HG02884 (cell line): ENCODE data around the gene IER5.
"Not testable (repeated sequence)": the region's sequence is repeated elsewhere in the genome, so short reads cannot be mapped to it uniquely, and the experiment has no call there.

Experiments used
- ATAC-seq: cut with Tn5 transposase; IDR thresholded peaks from one replicate; pipeline ENCODE4 v1.9.1; 2021; ENCODE audit warnings: mild to moderate bottlenecking, moderate library complexity; ENCODE audit not compliant: unreplicated experiment

Gene IER5

DNA sequence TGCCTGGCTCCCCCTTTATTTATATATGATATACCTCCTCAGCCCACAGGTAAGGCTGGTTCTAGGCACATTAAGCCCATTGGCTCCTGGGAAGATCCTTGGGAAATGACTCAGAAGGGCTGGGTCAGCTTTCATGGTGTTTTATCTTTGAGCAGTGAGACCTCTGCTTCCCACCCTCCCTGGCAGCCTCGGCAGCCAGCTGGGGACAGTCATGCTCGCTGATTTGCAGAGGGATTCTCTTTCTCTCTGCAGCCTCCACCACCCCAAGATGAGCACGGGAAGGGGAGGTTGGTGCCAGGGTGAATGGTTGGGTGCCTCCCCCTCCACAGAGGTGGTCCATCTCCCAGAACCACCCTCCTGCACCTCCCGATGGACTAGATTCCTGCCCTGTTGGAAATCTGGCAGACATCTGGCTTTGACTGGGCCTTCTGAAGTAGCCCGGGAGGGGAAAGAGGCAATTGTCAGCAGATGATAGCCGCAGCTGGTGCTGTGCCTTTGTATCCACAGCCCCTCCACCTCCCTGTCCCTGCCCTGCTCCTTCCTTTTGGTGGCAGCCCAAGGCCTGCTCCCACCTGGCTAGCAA, 24.6 kb downstream of the IER5 start:
- no peak for ATAC-seq

GRCh38 chr1:181114574-181115367, 26.3 kb downstream of the IER5 start:
- ATAC-seq, result no peak

DNA sequence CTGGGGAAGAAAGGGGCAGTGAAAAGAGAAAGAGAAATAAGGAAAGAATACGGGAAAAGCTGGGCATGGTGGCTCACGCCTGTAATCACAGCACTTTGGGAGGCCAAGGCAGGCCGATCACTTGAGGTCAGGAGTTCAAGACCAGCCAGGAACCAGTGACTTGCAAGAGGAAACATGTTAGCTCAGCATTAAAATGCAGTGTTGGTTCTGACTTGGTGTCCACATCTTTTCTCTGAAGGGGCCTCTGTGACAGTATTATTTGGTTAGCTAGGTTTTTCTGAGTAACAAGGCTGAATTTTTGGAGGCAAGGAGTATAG, 26.8 kb downstream of the IER5 start:
- ATAC-seq, result no peak

DNA sequence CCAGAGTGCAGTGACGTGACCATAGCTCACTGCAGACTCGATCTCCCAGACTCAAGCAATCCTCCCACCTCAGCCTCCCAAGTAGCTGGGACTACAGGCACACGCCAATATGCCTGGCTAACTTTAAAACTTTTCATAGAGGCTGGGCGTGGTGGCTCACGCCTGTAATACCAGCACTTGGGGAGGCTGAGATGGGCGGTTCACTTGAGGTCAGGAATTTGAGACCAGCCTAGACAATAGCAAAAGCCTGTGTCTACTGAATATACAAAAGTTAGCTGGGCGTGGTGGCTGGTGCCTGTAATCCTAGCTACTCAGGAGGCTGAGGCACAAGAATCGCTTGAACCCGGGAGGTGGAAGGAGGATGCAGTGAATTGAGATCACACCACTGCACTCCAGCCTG, 27.5 kb downstream of the IER5 start:
- ATAC-seq, result not testable (repeated sequence)

DNA sequence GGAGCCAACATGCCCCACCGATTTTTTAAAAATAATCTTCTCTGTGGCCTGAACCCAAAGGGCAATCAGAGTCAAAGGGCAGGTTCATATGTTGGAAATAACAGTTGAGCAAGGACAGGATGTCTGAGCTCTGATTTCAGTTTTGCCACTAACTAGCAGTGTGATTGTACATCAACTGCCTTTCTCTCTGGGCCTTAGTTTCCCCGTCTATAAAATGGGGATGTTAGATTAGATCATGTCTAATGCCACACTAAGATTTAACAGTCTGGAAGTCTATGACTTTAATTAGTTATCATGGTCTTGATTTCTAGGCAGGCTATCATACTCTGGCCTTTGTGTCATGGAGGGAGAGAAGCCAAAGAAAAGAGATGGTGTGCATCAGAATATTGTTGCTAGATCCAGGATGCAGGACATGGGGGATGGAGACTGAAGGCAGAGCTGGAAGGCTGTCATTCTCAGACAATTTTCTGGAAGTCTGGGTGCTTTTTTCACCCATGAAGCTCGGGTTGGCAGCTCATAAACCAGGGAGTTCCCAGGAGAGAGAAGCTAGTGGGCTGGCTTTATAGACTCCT, 28.4 kb downstream of the IER5 start:
- ATAC-seq, result no peak

GRCh38 chr1:181117648-181118449, 29.3 kb downstream of the IER5 start:
- ATAC-seq, result no peak

DNA sequence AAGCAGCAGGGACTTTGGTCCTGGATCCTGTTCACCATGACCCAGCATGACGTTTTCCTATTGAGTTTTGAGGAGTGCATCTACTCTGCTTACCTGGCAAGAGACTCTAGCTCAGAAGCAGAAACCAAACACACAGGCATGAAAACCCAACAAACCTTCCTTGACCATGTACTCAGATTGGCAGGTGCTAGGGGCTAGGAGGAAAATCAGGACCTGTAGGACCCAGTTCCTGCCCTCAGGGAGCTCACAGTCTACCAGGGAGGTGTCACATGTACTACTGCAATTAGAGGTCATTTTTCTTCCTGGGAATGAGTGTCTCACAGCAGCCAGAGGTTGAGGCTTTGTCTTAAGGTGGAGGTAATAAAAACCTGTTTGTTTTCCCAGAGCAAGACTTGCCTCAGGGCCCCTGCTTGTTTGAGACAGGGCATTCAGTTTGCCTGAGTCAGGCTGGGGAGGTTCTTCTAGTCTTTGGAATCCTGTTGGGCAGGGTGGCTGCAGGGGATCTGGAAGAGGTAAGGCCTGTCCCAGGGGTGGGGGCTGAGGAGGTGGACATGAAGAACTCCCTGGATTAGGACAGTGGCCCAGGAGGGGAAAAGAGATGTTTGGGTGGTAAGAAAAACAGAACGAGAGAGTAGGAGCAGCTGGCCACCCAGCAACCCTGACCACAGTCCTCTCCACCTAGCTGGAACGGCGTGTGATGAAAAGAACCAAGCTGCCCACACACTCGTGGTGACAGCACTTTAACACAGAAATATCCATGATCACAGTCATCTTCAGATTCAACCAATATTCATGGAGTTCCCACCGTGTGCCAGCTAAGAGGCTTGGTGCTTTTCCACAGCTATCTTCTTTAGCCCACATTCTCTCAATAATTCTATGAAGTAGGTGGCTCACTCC, 30.8 kb downstream of the IER5 start:
- ATAC-seq, result no peak

DNA sequence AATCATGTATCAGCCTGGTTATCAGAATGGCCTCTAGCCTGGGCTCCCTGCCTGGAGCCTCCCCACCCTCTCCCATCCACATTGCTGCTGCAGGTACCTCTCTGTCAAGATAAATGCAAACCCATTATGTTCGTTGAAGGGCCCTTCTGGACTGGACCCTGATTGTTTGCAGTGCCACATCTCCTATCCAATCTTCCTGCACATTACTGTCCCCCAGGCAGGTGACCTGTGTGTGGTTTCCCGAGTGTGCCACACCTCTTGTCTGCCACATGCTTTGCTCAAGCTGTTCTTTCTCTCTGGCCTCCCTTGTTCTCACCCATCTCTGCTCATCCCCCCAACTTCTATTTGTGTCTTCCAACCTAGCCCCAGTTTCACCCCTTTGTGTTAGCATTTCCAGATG, 32.4 kb downstream of the IER5 start:
- ATAC-seq, result no peak

DNA sequence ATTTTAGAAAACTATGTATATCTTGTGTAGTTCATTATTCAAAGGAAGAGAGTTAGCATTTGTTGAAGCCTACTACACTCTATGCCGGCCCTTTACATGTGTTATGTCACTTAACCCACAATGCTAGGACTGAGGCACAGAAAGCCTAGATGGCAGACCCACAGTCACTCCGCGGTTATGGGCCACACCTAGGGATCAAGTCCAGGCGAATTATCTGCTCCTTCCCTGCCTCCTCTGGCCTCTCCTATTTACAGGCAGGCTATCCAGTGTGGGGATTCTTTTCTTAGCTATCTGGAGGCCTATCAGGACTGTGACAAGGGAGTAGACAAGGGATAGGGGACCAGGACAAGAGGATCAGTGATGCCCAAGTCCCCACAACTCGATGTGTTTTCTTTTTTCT, 33.0 kb downstream of the IER5 start:
- ATAC-seq, result no peak

- ATAC-seq, result no peak
These were observed 33.7 kb downstream of the IER5 start for GRCh38 chr1:181122222-181122621.

GRCh38 chr1:181123173-181123572, 34.7 kb downstream of the IER5 start:
- no peak for ATAC-seq

- no peak for ATAC-seq
These were observed 35.8 kb downstream of the IER5 start for GRCh38 chr1:181124291-181124751.

DNA sequence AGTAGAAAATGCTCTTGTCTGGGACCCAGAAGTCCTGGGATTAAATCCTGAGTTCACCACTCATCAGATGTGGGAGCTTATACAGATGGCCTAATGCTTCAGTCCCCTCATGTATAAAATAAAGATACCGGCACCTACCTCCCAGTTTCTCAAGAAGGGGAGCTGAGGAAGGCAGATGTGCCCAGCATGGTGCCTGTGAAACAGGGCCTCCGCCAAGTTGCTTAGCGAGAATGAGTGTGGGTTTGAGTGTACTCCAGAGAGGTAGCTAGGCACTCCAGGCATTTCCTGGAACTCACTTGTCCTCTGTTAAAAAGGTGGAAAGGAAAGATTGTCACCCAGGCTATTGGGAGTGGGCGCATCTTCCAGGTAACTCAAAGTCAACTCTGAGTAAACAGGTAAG, 37.8 kb downstream of the IER5 start:
- ATAC-seq, result no peak

DNA sequence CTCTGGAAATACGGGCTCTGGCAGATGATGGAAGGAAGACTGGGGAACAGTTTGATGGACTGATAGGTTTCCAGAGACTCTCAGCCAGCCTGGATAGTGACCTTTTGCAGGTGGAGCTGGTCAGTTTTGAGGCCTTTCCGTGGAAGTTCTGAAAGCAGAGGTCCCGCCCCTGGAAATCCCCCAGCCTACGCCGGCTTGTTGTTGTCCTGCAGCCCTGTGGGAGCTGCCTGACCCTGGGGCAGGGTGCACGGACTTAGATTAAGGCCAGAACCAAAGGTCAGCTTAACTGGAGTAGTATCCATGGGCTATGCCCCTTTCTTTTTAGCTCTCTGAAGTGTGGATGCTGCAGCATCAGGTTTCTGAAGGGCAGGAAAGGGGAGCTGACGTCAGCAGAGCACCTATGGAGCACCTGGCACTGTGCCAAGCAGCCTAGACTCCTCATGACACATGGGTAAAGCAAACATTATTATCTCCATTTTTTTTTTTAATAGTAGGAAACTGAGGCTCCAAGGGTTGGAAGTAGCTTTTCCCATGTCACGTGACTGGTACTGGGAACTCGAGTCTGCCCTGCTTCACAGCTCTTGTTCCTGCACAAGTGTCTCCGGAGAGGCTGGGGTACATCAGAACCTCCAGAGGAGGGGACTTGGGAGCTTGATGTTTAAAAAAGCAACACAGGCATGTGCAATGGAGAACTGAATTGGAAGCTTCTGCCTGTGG, 38.5 kb downstream of the IER5 start:
- ATAC-seq, result no peak

- ATAC-seq, result no peak
These were observed 39.5 kb downstream of the IER5 start for GRCh38 chr1:181127898-181128453.

DNA sequence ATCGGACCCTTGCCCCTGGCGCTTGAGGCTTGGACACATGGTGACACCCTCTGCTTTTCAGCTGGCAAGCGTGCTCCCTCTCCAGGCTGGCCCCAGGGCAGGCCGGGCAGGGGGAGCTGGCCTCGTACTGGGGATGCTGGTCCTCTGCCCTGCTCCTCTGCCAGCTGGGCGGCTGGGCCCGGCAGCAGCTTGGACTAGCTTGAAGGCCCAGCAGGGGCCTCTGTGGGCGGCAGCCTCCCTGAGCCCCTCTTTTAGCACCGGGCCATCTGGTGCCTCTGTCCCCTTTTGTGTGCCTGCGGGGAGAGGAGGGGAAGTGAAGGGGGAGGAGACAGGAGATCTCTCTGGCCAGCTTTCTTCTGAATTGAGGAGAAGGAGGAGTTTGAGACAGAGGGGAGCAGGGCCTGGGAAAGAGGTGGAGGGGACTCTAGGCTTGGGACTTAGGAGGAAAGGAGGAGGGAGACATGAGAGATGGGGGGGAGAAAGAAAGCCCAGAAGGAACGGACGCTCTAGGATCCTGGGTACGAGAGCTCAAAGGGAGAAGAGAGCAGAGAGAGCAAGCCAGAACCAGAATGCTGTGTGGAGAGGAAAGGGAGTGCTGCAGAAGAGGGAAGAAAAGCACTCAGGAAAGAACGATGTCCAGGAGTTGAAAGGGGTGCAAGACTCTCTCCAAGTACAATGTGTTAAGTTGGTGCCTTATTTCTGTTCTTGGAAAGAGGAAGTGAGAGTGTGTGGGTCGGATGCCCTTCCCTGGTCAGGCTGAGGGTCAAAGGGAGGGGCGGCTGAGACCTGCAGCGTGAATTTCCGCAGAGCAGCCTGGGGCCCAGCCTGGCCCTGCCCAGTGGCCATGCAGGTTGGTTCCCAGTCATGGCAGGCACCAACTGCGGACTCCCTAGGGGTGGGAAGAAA, 40.3 kb downstream of the IER5 start:
- ATAC-seq, result peak; percentile 32

- no peak for ATAC-seq
These were observed 41.5 kb downstream of the IER5 start for GRCh38 chr1:181129771-181130606.
